Dermis microvascular lymphatic vessel endothelial cell (primary cell): Measurements from ENCODE around the gene MBNL1. TPM values are rescaled to one million over a fixed set of nuclear protein-coding genes. Genes with fewer than 3 reads are reported as not detected.
A peak's percentile ranks its signal among the peaks of the same experiment; 100 is the strongest.

Experiments
- DNase-seq, 2 donors: peaks; one replicate each; pipeline versions ENCODE4 v3.0.0 to v3.0.0-alpha.2; 2010; ENCODE audit warnings: low read depth in 2 of 2
- total RNA-seq: library from RNA; depleted of rRNA; stranded (reverse); fragments of >200 nt; gene quantifications from 2 replicates; pipeline ENCODE4 v1.2.1, GENCODE V29; 2014

Gene MBNL1
- total RNA-seq, 1 donor from 2014 or later = 316 TPM

DNA sequence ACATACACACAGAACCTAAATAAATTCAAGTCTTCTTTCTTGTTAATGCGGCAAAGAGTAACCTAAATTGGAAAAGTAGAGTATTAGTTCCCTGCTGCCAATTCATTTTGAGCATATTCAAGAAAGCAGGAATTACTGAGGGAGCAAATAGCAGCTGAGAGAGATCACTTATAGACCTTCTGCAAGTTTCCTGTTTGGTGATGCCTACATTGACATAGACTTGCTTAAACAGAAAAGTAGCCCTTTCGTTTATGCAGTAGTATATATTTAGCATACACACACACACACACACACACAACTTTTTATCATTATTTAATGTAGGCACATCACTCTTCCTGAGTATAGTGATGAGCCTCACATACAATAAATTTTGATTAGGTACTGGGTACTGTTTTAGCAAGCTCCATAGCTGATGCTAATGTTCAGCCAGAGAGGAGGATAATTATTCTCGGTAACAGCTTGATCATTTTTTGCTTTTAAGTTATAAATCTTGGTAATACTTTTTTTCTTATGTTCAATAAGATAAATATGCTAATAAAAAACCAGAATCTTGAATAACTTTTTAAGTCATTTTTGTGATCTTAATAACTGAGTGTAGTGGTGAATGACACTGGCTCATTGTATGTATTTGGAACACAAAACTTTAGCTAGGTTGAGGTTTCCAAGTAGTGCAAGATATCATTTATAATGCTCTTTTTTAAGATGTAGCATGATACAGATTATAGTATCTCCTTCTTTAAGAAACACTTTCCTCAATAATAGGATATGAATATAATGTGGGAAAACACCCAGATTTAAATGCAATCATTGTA, 174.7 kb downstream of the MBNL1 start:
- peak in 1 of 2 donors; percentile 29 for DNase-seq

DNA sequence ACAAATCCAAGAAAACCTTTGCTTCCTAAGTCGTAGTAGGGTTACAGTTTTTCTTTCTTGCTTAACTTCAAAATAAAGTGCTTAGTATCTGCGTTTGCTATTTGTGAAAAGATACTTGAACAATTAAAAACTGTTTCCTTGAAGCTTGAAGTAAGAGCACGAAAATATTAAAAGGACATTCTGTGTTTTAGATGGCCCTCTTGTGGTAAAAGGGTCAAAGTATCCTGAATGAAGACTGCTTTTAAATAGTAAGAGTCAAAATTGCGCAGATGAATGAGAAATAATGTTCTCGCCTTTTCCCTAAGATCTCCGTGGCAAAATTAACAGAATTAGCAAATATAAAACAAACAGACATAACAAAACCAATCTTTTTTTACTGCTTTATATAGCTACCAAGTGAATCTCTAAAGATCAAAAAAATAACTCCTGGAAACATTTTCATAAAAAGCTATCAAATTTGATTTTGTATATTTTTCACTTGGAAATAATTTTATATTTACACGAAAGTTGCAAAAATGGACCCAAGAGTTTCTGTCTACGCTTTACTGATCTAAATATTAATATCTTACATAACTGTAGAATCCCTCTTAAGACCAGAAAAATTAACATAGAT, 175.4 kb downstream of the MBNL1 start:
- peak in 1 of 2 donors; percentile 67 for DNase-seq

DNA sequence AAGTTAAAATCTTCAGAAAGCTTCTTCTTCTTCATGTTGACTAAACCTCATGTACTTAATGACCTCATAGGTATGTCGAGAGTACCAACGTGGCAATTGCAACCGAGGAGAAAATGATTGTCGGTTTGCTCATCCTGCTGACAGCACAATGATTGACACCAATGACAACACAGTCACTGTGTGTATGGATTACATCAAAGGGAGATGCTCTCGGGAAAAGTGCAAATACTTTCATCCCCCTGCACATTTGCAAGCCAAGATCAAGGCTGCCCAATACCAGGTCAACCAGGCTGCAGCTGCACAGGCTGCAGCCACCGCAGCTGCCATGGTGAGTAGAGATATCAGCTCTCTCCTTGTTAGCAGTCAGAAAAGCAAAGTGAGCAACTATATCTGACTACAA, 176.5 kb downstream of the MBNL1 start:
- DNase-seq = no peak

DNA sequence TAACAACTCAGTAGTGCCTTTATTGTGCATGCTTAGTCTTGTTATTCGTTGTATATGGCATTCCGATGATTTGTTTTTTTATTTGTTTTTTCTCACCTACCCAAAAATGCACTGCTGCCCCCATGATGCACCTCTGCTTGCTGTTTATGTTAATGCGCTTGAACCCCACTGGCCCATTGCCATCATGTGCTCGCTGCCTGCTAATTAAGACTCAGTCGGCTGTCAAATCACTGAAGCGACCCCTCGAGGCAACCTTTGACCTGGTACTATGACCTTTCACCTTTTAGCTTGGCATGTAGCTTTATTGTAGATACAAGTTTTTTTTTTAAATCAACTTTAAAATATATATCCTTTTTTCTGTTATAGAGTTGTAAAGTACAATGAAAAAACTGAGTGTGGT, 177.8 kb downstream of the MBNL1 start:
- no peak for DNase-seq

DNA sequence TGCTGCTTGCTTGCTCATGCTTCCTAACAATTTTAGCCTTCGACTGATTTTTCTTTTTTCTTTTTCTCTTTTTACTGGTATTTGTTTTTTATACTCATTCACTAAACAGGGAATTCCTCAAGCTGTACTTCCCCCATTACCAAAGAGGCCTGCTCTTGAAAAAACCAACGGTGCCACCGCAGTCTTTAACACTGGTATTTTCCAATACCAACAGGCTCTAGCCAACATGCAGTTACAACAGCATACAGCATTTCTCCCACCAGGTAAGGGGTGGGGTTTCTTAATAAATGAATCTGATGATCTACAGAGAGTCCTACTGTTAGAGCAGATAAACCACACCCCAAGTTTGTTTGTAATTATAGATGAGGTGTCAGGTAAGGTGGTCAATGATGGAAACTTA, 178.8 kb downstream of the MBNL1 start:
- DNase-seq = no peak

DNA sequence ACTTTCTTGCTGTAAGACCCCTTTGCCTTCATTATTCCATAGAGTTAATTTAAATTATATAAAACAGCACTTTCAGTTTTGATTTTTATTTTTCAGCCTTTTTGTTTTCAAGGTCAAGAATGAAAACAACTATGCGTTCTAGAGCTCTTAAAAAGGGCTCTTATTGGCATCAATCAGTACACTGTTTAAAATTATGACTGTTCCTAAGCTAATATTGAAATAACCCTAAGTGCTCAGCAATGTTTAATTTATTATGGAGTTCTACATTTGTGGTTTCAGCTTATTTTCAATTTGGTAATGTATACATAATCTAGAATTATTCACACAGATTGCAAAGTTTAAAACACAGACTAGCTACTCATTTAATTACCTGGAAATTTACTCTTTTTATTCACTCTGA, 179.4 kb downstream of the MBNL1 start:
- DNase-seq = no peak

DNA sequence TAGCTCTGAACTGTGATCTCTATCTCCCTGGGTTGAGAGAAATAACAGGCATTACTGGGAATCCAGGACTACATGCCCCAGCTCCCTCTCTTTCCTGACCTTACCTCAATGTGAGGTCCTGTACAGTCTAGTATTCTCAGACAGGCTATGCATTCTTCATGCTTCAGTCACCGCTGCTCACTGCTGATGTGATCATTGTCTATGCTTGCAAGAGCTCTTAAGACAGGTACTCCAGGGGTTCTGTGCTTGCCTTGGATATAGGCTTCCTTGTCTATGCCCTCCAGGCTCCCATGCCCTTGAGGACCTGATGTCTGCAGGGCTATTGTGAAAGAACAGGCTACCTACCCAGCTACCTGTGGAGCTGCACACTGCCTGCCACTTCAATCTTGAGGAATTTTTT, 183.6 kb downstream of the MBNL1 start:
- DNase-seq = no peak

DNA sequence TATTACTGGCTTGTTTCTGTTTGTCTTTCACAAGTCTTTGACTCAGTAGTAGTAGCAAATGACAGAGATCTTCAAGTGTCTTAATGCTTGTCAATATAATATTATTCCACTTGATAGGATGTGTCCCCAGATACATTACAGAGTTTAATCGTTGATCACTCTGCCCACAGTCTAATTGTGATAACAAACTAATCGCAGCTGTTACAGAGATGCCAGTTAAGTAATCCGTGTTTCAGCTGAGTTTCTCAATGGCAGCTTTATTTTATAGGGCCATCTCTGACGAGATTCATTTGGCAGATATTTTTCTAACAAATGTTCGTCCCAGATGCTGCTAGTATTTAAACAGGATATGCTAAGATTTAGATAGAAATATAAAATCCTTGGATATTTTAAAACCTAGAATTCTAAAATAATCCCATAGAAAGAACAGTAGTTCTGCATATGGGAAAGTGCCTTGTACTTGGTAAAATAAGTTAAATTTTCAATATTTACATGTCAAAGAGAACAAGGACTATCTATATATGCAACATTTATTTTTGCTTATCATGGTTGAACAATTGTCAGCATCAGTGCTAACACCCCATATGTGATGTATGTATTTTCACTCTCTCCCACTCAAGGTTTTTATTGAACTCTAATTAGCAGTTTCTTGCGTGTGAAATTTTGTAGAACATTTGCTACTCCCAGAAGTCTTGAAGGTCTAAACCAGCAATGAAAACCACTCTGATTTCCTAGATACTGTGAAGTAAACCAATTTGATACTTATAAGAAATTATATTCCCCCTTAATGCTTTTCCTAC, 185.5 kb downstream of the MBNL1 start:
- no peak for DNase-seq

DNA sequence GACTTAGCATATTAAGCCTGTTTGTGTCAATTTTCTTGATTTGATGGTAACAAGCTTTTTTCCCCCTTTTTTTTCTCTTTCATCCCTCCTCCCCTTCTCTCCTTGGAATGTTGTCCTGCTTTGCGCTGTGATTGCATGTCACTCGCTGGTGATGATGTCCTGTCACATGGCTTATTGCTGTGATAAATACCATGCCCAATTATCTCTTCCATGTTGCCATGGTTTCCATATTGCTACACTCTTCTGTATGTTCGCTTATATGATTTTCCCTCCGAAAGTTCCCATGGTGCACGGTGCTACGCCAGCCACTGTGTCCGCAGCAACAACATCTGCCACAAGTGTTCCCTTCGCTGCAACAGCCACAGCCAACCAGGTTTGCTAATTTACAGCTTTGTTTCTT, 187.3 kb downstream of the MBNL1 start:
- DNase-seq = no peak

DNA sequence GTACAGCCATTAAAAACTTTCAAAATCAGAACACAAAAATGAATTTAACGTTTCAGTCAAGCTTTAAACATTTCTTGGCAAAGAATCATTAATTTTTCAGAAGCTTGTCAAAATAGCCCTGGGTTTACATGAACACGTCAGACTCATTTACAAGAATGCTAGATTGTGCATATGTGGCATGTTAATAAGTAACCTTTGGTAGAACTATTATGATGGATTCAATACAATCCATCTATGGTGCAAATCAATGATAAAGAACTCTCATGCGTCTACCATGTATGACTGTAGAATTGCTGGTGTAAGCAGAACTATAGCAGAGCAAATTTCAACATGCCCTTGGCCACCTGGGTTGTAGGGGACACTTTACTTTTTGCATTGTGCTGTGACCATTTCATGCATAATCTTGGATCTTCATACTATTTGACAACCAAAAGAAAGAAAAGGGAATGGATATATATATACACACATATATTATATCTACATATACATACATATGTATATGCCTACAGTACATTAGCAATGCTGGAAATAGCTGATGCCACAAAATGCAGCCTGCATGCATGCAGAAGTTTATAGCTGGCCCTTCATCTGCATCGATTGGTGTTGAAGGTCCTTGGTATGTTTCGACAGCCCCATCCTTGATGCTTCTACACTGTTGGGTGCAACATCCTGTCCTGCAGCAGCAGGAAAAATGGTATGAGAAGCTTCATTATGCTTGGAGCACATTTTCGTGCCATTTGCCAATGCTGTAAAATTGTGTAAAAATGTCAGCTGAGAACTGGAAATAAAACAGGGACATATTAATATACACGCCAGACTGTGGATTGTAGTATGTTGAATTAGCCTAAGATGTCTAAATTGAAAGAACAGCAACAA, 189.0 kb downstream of the MBNL1 start:
- no peak for DNase-seq

DNA sequence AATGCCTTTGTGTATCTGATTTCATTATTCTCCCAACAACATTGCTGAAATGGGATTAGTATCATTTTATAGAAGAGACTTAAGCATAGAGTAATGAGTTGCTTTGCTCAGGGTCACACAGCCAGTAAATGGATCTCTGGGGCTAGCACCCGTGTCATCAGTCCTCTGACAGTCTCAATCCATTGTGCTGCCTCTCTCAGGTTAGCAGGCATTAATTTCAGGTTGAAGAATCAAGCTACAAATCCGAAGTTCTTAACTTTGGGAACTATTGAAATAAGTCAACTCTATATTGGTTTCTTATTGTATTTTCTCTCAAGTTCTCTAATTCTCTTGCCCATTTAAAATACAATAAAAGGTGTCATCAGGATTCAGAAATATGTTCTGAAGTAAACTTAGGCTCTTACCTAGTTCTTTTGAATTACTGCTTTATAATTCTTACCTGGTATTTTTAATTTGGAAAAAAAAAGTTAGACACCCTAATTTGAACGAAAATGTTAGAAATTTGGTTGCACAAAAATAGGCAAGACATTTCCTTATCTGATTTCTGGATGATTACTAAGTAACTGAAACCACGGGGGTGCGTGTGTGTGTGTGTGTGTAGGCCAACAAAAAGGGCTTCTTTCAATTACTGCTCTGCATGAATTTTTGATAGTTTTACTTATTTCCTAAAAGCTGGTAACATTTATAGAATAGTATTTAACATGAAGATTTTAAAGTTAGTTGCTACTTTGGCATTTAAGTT, 189.8 kb downstream of the MBNL1 start:
- no peak for DNase-seq

DNA sequence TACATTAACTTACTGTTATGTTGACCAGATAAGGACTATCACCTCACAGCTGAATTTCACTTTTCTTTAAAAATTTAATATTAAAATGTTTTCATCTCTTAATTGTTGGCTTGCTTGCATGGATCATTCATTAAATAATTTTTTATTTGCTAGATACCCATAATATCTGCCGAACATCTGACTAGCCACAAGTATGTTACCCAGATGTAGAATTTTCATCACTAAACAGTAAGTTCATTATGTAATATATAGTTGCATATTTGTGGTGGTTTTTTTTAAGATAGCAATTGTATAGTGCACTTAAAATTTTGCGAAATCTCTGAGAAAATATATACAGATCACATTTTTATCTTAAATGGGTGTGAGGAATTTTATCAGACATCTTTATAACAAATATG, 190.4 kb downstream of the MBNL1 start:
- no peak for DNase-seq

DNA sequence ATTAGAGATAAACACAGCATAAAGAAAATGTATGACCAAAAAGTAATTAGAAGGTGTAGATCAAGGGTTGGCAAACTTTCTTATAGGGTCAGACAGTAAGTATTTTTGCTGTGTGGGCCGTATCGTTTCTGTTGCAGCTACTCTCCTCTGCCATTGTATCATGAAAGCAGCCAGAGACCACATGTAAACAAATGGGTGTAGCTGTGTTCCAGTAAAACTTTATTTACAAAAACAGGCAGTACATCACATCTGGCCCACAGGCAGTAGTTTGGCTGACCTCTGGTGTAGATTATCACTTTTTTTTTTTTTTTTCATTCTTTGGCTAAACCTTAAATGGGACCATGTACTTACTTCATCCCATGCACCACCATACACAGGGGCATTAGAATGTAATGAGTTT, 190.8 kb downstream of the MBNL1 start:
- no peak for DNase-seq

DNA sequence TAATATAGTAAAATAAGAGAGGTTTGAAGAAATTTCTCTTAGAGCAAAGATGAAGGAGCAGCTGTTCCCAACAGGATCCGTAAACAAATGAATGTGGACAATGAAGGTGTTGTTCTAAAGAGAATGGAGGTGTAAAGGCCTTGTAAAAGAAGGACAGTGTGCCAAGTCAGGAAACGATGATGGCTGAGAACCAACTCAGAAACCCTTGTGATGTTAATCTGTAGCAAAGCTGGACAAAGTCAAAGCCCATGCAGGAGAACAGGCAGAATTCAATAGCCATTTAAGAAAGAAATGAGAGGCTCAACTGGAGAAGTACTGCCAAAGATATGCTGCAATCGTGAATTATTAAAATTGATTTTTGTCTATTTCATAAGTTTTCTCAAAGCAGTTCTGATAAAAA, 192.2 kb downstream of the MBNL1 start:
- DNase-seq = peak in 1 of 2 donors; percentile 73

DNA sequence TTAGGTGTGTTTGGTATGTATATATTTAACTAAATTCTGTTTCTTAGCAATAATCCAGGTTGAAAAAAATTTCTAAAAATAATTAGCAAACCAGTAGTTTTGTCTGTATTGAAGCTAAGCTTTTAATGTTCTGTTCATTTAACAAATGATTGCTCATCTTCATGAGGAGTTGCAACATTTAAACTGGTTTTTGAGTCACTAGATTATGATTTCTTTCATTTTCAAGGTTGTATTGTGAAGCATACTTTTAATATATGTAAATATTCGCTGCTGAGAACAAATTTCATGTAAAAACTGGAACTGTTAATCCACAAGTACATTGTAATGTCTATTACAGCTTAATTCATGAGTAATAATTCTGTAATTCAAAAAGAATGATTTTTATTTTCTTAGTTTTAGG, 192.7 kb downstream of the MBNL1 start:
- DNase-seq = no peak

DNA sequence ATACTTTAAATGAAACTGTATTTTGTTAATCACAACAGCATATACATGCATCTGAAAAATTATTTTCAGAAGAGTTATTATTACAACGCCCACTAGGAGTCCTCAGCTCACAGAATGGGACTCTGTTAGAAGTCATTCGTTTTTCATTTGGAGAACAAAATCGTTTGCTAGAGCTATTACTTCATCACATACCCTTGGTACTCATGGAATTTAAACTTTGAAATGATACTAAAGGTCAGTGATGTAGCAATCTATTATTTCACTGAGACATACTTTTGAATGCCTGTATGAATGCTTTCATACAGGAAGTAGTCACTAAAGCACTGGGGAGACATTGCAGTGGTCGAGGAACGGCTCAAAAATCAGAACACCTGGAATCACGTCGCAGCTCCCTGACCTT, 198.1 kb downstream of the MBNL1 start:
- peak in 1 of 2 donors; percentile 39 for DNase-seq

DNA sequence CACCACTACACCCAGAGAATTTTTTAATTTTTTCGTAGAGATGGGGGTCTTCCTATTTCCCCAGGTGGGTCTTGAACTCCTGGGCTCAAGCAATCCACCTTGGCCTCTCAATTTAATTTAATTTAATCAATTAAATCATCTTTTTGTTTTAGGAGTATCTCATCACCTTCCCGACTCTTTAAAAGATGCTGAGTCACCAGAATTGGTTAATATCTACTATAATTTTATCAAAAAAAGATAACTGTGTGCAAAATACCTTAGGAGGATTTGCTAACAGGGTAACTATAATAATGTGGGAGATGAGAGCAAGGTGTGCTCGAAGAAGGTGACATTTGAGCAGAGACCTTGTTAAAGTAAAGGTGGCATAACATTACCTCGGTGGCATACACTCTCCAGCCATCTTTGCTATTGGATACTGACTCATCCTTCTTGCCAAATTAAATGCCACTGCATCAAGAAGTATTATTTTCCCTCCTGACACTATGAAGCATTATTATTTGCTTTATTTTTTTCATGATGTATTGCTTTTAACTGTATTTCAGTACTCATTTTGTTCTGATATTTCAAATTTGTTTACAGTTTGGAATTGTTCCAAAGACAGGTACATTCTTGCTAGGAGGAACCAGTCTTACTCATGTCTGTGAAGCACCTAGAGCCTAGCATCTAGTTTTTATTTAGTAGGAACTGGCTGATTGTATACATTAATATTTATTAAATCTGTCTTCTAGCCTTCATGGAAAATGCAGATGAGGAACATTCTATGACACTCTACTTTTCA, 200.7 kb downstream of the MBNL1 start:
- no peak for DNase-seq

DNA sequence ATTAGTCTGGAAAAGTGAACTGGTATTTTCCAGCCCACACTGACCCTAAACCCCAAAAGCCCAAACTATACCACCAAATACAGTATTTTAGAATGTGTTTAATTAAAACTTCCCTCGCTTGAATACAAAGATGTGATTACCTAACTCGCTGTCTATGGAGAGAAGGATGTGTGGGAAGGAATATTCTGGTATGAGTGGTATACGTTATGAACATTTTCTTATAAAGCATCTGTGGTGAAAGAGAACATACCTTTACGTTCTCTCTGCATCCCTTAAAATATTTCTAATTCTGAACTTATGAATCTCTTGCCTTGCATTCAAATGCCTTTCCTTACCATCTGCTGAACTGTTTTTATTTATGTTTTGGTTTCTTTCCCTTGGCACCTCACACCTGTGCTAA, 201.4 kb downstream of the MBNL1 start:
- DNase-seq = no peak

DNA sequence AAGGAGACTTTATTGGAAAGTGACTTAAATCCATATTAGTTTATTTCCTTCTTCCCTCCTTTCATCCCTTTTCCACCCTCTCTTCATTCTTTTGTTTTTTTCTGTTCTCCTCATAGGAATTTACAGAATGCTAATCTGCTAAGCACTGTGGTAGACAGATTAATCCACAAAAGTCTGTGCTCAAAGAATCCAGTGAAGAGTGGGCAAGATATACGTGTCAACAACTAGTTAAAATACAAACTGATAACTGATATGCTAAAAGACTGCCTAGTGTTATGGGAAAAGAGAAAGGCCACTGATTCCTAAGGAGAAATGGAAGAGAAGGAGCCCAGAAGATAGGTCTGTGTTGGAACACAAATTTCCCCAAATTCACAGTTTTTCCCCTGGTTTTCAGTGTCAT, 202.2 kb downstream of the MBNL1 start:
- DNase-seq = no peak
